Measurements from ENCODE around the gene TMEM44.

Gene TMEM44

DNA sequence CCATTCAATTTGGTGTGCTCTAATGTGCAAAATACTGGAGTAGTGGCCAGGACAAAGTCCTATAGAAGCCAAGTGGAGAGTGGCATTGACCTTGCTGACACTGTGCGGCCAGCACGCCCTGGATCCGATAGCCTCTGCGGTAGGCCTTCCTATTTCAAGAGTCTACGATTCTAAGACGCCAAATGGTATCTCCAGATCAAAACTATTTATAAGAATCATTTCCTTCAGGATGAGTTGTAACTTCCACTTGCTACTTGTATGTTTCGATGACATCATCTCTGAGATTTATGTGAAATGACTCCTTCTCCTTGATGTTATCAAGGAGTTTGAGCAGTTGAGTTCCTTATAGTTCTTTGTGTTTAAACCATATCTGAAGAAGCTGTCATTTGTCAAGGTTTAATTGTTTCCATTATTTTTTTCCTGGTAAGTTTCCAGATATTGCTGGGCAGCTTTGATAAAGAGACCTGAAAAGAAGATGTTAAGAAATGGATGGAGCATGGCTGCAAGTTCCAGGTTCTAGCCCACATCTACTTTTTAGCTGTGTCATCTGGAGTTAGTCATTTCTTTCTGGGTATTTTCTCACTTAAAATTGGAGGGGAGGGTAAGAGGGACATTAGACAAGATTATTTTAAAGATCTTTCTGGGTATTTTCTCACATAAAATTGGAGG lies 71.8 kb downstream of the TMEM44 start (continued):
- no peak for TF ChIP-seq HOXD13 (CRISPR knock-in tag; IDR thresholded peaks at IDR 0.05; ENCODE audit: borderline replicate concordance)

DNA sequence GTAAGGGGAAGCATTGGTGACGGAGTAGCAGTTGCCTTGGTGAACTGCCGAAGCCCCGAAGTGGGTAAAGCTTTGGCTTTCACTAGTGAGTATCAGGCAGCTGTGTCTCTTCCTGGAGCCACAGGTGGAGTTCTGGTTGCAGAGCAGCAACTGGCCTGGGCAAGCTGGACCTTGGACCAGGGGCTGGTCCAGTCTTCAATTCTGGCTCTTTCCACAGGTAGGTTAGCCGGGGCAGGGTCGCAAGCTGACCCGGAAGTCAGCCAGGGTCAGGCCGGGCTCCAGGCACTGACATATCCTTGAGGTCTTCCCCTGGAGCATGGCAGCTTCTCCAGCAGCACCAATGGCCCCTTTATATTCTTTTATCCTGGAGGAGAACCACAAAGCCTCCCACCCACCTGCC lies 73.2 kb downstream of the TMEM44 start:
- no peak overlapping the region for H3K27ac ChIP-seq (ENCODE audit: extremely low read depth, low read depth, low read length)
- TF ChIP-seq SCRT2 (tag by site-specific recombination; IDR thresholded peaks at IDR 0.05) = peak; percentile 50
- TF ChIP-seq, protein P1, sequence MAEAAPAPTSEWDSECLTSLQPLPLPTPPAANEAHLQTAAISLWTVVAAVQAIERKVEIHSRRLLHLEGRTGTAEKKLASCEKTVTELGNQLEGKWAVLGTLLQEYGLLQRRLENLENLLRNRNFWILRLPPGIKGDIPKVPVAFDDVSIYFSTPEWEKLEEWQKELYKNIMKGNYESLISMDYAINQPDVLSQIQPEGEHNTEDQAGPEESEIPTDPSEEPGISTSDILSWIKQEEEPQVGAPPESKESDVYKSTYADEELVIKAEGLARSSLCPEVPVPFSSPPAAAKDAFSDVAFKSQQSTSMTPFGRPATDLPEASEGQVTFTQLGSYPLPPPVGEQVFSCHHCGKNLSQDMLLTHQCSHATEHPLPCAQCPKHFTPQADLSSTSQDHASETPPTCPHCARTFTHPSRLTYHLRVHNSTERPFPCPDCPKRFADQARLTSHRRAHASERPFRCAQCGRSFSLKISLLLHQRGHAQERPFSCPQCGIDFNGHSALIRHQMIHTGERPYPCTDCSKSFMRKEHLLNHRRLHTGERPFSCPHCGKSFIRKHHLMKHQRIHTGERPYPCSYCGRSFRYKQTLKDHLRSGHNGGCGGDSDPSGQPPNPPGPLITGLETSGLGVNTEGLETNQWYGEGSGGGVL (tag by site-specific recombination; IDR thresholded peaks at IDR 0.05) = no peak
- no peaks in the 10 kb centered on the region for H3K36me3 ChIP-seq (ENCODE audit: control insufficient read depth in 2 of 2, insufficient read depth in 1 of 2, low read length in 2 of 2)
- ChIA-PET POLR2A (no interaction called here), CTCF (no interaction called here)
- H3K9me3 ChIP-seq (ENCODE audit: control insufficient read depth, insufficient read depth, low read depth, low read length) = no peaks in the 10 kb centered on the region
- no peaks in the 10 kb centered on the region for H3K4me1 ChIP-seq (ENCODE audit: control insufficient read depth, insufficient read depth, low read length)
- no peak overlapping the region for H3K4me3 ChIP-seq (ENCODE audit: low read depth, low read length)

DNA sequence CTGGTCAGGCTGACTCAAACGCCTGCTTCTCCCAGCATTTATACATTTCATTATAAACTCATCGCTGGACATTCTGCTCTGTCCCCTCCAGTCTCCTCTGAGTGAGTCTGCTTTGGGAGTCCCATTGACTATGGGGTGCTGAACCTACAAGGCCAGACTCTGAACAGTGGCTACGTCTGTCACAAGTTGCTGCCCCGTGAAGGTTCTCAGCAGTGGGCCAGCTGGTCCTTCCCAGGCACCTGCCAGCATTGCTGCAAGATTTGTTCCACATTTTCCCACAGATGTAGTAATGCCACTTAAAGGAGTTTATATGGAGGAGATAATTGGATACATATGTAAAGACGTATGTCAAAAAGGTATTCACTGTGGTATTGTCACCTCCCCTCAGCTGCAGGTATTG lies 73.7 kb downstream of the TMEM44 start:
- ChIA-PET CTCF (interaction anchor here (0.5 kb wide), 1 partner anchor 8 kb away, joined by 3 read pairs; no protein-coding TSS in a partner anchor), POLR2A (no interaction called here)
- no peak overlapping the region for H3K27ac ChIP-seq (ENCODE audit: extremely low read depth, low read depth, low read length)

More for the DNA sequence above, 73.7 kb downstream of the TMEM44 start:
- Histone ChIP-seq H3K4me3 (ENCODE audit: low read depth, low read length) (no peak overlapping the region), H3K9me3 (ENCODE audit: control insufficient read depth, insufficient read depth, low read depth, low read length) (no peaks in the 10 kb centered on the region), H3K36me3 (ENCODE audit: control insufficient read depth in 2 of 2, insufficient read depth in 1 of 2, low read length in 2 of 2) (no peaks in the 10 kb centered on the region), H3K4me1 (ENCODE audit: control insufficient read depth, insufficient read depth, low read length) (no peaks in the 10 kb centered on the region)
- TF ChIP-seq, protein P2, sequence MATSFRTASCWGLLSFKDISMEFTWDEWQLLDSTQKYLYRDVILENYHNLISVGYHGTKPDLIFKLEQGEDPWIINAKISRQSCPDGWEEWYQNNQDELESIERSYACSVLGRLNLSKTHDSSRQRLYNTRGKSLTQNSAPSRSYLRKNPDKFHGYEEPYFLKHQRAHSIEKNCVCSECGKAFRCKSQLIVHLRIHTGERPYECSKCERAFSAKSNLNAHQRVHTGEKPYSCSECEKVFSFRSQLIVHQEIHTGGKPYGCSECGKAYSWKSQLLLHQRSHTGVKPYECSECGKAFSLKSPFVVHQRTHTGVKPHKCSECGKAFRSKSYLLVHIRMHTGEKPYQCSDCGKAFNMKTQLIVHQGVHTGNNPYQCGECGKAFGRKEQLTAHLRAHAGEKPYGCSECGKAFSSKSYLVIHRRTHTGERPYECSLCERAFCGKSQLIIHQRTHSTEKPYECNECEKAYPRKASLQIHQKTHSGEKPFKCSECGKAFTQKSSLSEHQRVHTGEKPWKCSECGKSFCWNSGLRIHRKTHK (tag by site-specific recombination; IDR thresholded peaks at IDR 0.05) = no peak
- no peak for TF ChIP-seq ZNF785 (tag by site-specific recombination; IDR thresholded peaks at IDR 0.05)
- TF ChIP-seq, protein P3, sequence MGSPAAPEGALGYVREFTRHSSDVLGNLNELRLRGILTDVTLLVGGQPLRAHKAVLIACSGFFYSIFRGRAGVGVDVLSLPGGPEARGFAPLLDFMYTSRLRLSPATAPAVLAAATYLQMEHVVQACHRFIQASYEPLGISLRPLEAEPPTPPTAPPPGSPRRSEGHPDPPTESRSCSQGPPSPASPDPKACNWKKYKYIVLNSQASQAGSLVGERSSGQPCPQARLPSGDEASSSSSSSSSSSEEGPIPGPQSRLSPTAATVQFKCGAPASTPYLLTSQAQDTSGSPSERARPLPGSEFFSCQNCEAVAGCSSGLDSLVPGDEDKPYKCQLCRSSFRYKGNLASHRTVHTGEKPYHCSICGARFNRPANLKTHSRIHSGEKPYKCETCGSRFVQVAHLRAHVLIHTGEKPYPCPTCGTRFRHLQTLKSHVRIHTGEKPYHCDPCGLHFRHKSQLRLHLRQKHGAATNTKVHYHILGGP (tag by site-specific recombination; IDR thresholded peaks at IDR 0.05) = no peak
- TF ChIP-seq ZNF121 (tag by site-specific recombination; IDR thresholded peaks at IDR 0.05) = no peak
- TF ChIP-seq ZNF138 (tag by site-specific recombination; IDR thresholded peaks at IDR 0.05; ENCODE audit: borderline replicate concordance) = no peak
- no peak for TF ChIP-seq ZBTB20 (tag by site-specific recombination; IDR thresholded peaks at IDR 0.05)
- TF ChIP-seq EGR2 (tag by site-specific recombination; IDR thresholded peaks at IDR 0.05; ENCODE audit: low read depth) = no peak
- TF ChIP-seq FEZF1 (tag by site-specific recombination; IDR thresholded peaks at IDR 0.05) = no peak
- TF ChIP-seq ZNF510 (tag by site-specific recombination; IDR thresholded peaks at IDR 0.05; ENCODE audit: insufficient replicate concordance) = no peak
- TF ChIP-seq ZNF112 (tag by site-specific recombination; IDR thresholded peaks at IDR 0.05) = no peak
- TF ChIP-seq, protein P4, sequence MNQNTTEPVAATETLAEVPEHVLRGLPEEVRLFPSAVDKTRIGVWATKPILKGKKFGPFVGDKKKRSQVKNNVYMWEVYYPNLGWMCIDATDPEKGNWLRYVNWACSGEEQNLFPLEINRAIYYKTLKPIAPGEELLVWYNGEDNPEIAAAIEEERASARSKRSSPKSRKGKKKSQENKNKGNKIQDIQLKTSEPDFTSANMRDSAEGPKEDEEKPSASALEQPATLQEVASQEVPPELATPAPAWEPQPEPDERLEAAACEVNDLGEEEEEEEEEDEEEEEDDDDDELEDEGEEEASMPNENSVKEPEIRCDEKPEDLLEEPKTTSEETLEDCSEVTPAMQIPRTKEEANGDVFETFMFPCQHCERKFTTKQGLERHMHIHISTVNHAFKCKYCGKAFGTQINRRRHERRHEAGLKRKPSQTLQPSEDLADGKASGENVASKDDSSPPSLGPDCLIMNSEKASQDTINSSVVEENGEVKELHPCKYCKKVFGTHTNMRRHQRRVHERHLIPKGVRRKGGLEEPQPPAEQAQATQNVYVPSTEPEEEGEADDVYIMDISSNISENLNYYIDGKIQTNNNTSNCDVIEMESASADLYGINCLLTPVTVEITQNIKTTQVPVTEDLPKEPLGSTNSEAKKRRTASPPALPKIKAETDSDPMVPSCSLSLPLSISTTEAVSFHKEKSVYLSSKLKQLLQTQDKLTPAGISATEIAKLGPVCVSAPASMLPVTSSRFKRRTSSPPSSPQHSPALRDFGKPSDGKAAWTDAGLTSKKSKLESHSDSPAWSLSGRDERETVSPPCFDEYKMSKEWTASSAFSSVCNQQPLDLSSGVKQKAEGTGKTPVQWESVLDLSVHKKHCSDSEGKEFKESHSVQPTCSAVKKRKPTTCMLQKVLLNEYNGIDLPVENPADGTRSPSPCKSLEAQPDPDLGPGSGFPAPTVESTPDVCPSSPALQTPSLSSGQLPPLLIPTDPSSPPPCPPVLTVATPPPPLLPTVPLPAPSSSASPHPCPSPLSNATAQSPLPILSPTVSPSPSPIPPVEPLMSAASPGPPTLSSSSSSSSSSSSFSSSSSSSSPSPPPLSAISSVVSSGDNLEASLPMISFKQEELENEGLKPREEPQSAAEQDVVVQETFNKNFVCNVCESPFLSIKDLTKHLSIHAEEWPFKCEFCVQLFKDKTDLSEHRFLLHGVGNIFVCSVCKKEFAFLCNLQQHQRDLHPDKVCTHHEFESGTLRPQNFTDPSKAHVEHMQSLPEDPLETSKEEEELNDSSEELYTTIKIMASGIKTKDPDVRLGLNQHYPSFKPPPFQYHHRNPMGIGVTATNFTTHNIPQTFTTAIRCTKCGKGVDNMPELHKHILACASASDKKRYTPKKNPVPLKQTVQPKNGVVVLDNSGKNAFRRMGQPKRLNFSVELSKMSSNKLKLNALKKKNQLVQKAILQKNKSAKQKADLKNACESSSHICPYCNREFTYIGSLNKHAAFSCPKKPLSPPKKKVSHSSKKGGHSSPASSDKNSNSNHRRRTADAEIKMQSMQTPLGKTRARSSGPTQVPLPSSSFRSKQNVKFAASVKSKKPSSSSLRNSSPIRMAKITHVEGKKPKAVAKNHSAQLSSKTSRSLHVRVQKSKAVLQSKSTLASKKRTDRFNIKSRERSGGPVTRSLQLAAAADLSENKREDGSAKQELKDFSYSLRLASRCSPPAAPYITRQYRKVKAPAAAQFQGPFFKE (tag by site-specific recombination; IDR thresholded peaks at IDR 0.05; ENCODE audit: borderline replicate concordance) = no peak
- no peak for TF ChIP-seq YY1 (tag by site-specific recombination; IDR thresholded peaks at IDR 0.05)
- TF ChIP-seq ZNF701 (tag by site-specific recombination; IDR thresholded peaks at IDR 0.05) = no peak
- TF ChIP-seq ZNF558 (tag by site-specific recombination; IDR thresholded peaks at IDR 0.05) = no peak
- TF ChIP-seq ZNF366 (tag by site-specific recombination; conservative IDR thresholded peaks at IDR 0.05) = no peak
- TF ChIP-seq GLI2 (tag by site-specific recombination; IDR thresholded peaks at IDR 0.05; ENCODE audit: borderline replicate concordance, low read depth) = no peak
- TF ChIP-seq, protein P5, sequence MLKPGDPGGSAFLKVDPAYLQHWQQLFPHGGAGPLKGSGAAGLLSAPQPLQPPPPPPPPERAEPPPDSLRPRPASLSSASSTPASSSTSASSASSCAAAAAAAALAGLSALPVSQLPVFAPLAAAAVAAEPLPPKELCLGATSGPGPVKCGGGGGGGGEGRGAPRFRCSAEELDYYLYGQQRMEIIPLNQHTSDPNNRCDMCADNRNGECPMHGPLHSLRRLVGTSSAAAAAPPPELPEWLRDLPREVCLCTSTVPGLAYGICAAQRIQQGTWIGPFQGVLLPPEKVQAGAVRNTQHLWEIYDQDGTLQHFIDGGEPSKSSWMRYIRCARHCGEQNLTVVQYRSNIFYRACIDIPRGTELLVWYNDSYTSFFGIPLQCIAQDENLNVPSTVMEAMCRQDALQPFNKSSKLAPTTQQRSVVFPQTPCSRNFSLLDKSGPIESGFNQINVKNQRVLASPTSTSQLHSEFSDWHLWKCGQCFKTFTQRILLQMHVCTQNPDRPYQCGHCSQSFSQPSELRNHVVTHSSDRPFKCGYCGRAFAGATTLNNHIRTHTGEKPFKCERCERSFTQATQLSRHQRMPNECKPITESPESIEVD (tag by site-specific recombination; IDR thresholded peaks at IDR 0.05) = no peak

Data from HEK293 (cell line).